ENCODE measurements around the gene MTA3. TPM values are rescaled to one million over a fixed set of nuclear protein-coding genes. Genes with fewer than 3 reads are reported as not detected.

MTA3 gene
- polyA plus RNA-seq, 3 donors: 2.0 to 4.5 (median 2.2) TPM

- WGBS (ENCODE audit: insufficient coverage): 0% methylated on average over 1 of the region's 2 CpGs
- Histone ChIP-seq H3K27ac (ENCODE audit: low read depth in 1 of 2, low read length in 2 of 2) (peak overlapping the region; percentile 89 to 90), H3K9me3 (replicated peaks in 1 of 2; ENCODE audit: control insufficient read depth in 1 of 2, insufficient read depth in 1 of 2, low read length in 2 of 2) (no peaks in the 10 kb centered on the region), H2AFZ (ENCODE audit: insufficient read depth, low read depth, low read length, poor library complexity, severe bottlenecking) (no peak overlapping the region), H3K36me3 (replicated peaks in 1 of 2; ENCODE audit: control insufficient read depth in 1 of 2, insufficient read depth in 2 of 2, low read length in 2 of 2) (no peaks in the 10 kb centered on the region), H3K4me1 (ENCODE audit: control insufficient read depth in 1 of 2, insufficient read depth in 2 of 2, low read length in 2 of 2) (peaks cover 64 to 71% of the 10 kb centered on the region in 2 donors), H3K9ac (ENCODE audit: insufficient read depth, low read length, poor library complexity, severe bottlenecking) (peak overlapping the region; percentile 44), H3K27me3 (ENCODE audit: control insufficient read depth in 2 of 2, insufficient read depth in 2 of 2, low read length in 2 of 2) (no peaks in the 10 kb centered on the region), H3K4me3 (replicated peaks in 1 of 3; ENCODE audit: low read depth in 2 of 3, low read length in 3 of 3) (peak overlapping the region in 1 of 3 experiments; percentile 41), H3K4me2 (replicated peaks; ENCODE audit: extremely low read depth, low read length, poor library complexity, severe bottlenecking) (peak overlapping the region; percentile 46), H3K79me2 (ENCODE audit: insufficient read depth, low read length) (no peaks in the 10 kb centered on the region), H4K20me1 (ENCODE audit: insufficient read depth, low read length) (no peaks in the 10 kb centered on the region)
- H3K4me1 Mint-ChIP-seq: peaks cover 69% of the 10 kb centered on the region
- peaks cover 0 to 2% (median 0%) of the 10 kb centered on the region in 7 donors for H3K9me3 Mint-ChIP-seq
- H3K27ac Mint-ChIP-seq: peak overlapping the region; percentile 97 to 99 (median 98)
- peak overlapping the region; percentile 28 to 75 for H3K4me3 Mint-ChIP-seq
- no peaks in the 10 kb centered on the region for H3K27me3 Mint-ChIP-seq (ENCODE audit: low read depth in 3 of 3)
- intact Hi-C loops (cut with micrococcal nuclease): loop anchor here in 1 of 2 donors (2.0 kb wide), 1 partner anchor 30 kb away; no protein-coding TSS in a partner anchor
- DNase-seq: peak; percentile 94 to 97 (median 95)
- H3K36me3 Mint-ChIP-seq: peaks cover 4 to 6% of the 10 kb centered on the region in 2 donors
- no peak for TF ChIP-seq CTCF (IDR thresholded peaks at IDR 0.05)
Measured at GRCh38 chr2:42752314-42752713, 183.9 kb downstream of the MTA3 start.

GRCh38 chr2:42752816-42753813 is 184.7 kb downstream of the MTA3 start:
- Mint-ChIP-seq H3K9me3 (peaks cover 0 to 2% (median 0%) of the 10 kb centered on the region in 7 donors), H3K27me3 (ENCODE audit: low read depth in 3 of 3) (no peaks in the 10 kb centered on the region), H3K27ac (peak overlapping the region; percentile 97 to 99 (median 98)), H3K4me3 (peak overlapping the region; percentile 4 to 75), H3K4me1 (peaks cover 69% of the 10 kb centered on the region), H3K36me3 (peaks cover 5 to 8% of the 10 kb centered on the region in 2 donors)
- Histone ChIP-seq H4K20me1 (ENCODE audit: insufficient read depth, low read length) (no peaks in the 10 kb centered on the region), H3K9ac (ENCODE audit: insufficient read depth, low read length, poor library complexity, severe bottlenecking) (peak overlapping the region; percentile 44), H2AFZ (ENCODE audit: insufficient read depth, low read depth, low read length, poor library complexity, severe bottlenecking) (no peak overlapping the region), H3K36me3 (replicated peaks in 1 of 2; ENCODE audit: control insufficient read depth in 1 of 2, insufficient read depth in 2 of 2, low read length in 2 of 2) (no peaks in the 10 kb centered on the region), H3K4me3 (replicated peaks in 1 of 3; ENCODE audit: low read depth in 2 of 3, low read length in 3 of 3) (peak overlapping the region in 1 of 3 experiments; percentile 17), H3K4me2 (replicated peaks; ENCODE audit: extremely low read depth, low read length, poor library complexity, severe bottlenecking) (peak overlapping the region; percentile 46), H3K9me3 (replicated peaks in 1 of 2; ENCODE audit: control insufficient read depth in 1 of 2, insufficient read depth in 1 of 2, low read length in 2 of 2) (no peaks in the 10 kb centered on the region), H3K79me2 (ENCODE audit: insufficient read depth, low read length) (no peaks in the 10 kb centered on the region), H3K4me1 (ENCODE audit: control insufficient read depth in 1 of 2, insufficient read depth in 2 of 2, low read length in 2 of 2) (peaks cover 64 to 71% of the 10 kb centered on the region in 2 donors), H3K27ac (ENCODE audit: low read depth in 1 of 2, low read length in 2 of 2) (peak overlapping the region; percentile 89 to 90), H3K27me3 (ENCODE audit: control insufficient read depth in 2 of 2, insufficient read depth in 2 of 2, low read length in 2 of 2) (no peaks in the 10 kb centered on the region)
- TF ChIP-seq CTCF (IDR thresholded peaks at IDR 0.05): no peak
- WGBS (ENCODE audit: insufficient coverage): 70% methylated on average over 11 of the region's 24 CpGs
- intact Hi-C loops (cut with micrococcal nuclease): loop anchor here in 1 of 2 donors (2.0 kb wide), 1 partner anchor 30 kb away; no protein-coding TSS in a partner anchor
- DNase-seq: peak; percentile 81 to 90 (median 85)
